H1 (cell line): ENCODE measurements around the gene SCARF1. TPM values are rescaled to one million over a fixed set of nuclear protein-coding genes. Genes with fewer than 3 reads are reported as not detected.

Experiments
- BACH1 ChIP-seq: IDR thresholded peaks from 2 replicates; pipeline ENCODE4 v1.6.1; 2012; ENCODE audit warnings: low read length, improper control_type of control experiment
- CBX8 ChIP-seq: fragments of 300-800, 300-1000 bp; sonication (generic); IDR thresholded peaks from 2 replicates; pipeline ENCODE4 v1.7.1; 2016; ENCODE audit warnings: low read depth, low read length, borderline replicate concordance
- CHD1 ChIP-seq: IDR thresholded peaks from 2 replicates; pipeline ENCODE4 v1.6.1; 2012; ENCODE audit warnings: low read depth, low read length, improper control_type of control experiment
- polyA plus RNA-seq, 7 experiments: library from polyadenylated mRNA; depleted of rRNA in 3 of 7; stranded (reverse) in 5 of 7; unstranded in 2 of 7; fragments of >200 nt in 5 of 7; fragments of 200-250 nt in 2 of 7; gene quantifications; 1 replicate in 5 of 7; 2 replicates in 1 of 7; 4 replicates in 1 of 7; pipeline versions ENCODE4 v1.2.1 to v1.2.3, GENCODE V29; 2011 to 2013; ENCODE audit warnings: missing spikeins in 2 of 7, mixed read lengths in 2 of 7
- total RNA-seq: library from RNA; stranded (reverse); fragmentation: NEBNext Ultra II Directional; extraction: Animal tissue kit (Norgen Biotek cat#: 25700); gene quantifications from 2 replicates; pipeline ENCODE4 v1.2.1, GENCODE V29; 2021

SCARF1 gene
- total and polyA plus RNA-seq, 2 of the 8 experiments (the other 6 are each of a cell fraction or from before 2014, with no cell fraction given), result 1.1 to 1.6 TPM

DNA sequence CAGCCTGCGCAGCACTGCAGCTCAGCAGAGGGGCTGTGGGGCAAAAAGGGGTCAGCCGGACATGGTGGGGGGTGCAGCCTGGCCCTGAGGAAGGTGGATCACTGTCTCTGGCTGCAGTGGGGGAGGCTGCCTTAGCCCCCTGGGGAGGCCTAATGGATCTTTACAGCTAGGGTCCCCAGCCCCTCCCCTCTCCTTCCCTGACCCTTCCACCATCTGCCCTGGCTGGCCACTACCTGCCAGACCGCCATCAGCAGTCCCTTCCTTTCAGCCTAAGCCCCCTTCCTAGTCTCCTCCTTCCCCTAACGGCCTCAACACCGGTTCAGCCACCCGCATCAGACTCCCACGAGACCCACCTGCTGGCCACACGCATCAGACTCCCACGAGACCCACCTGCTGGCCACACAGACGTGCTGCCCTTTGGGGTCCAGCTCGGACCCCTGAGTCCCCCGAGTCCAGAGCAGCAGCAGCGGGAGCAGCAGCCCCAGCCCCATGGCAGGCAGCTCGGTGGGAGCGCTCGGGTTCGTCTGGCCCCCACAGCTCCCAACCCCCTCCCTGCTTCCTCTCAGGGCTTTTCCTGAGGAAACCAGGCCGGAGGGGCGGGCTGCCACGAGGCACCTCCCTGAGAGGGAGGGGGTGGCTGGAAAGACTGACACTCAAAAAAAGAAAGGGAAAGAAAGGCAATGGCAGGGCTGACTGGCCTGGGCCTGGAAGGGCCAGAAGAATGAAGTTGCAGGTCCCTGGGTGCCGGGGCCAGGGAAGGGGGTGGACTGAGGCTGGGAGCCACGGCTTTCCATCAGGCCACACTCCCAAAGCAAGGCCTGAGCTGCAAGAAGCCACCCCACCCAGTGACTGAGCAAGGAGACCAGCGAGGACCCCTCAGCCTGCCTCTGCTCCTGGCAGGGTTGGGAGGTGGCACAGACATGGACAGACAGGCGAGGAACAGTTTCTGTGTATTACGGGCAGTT is at the start of gene SCARF1 (continued):
- TF ChIP-seq CBX8 (no peak), BACH1 (no peak), CHD1 (no peak)
